Pancreas (tissue), 10 donors: ENCODE results near the gene TMEM39A. TPM values are rescaled to one million over a fixed set of nuclear protein-coding genes. Genes with fewer than 3 reads are reported as not detected.

Experiments
- ATAC-seq, 4 donors: fragments of 200-7000 bp; cut with Tn5 transposase; one replicate each; pipeline versions ENCODE4 v1.8.0 to v1.9.1; 2020; ENCODE audit warnings: mild to moderate bottlenecking in 4 of 4, moderate library complexity in 4 of 4
- DNase-seq, 6 donors: peaks; one replicate each; pipeline ENCODE4 v3.0.0-alpha.2; 2020
- FAIRE-seq: peaks from 2 replicates; lab custom pipeline; 2012; peaks lifted over from hg19 to GRCh38; lab: Jason Lieb, UNC
- H3K27ac ChIP-seq, 4 donors: fragments of 200-600 bp; sonication (generic); 1 replicate in 3 of 4; 2 replicates in 1 of 4; pipeline versions ENCODE4 v1.5.0 to v1.8.0; 2020
- H3K27me3 ChIP-seq, 4 donors: fragments of 200-600 bp; one replicate each; pipeline ENCODE4 v1.8.0; 2021
- H3K36me3 ChIP-seq, 3 donors: fragments of 200-600 bp; sonication (generic) in 1 of 3; one replicate each; pipeline versions ENCODE4 v1.5.0 to v1.8.0; 2020 to 2021
- H3K4me1 ChIP-seq, 3 donors: fragments of 200-600 bp; one replicate each; pipeline ENCODE4 v1.8.0; 2021
- H3K4me3 ChIP-seq, 4 donors: fragments of 200-600 bp; sonication (generic) in 2 of 4; one replicate each; pipeline versions ENCODE4 v1.5.0 to v1.8.0; 2020 to 2021
- H3K9me3 ChIP-seq, 4 donors: fragments of 200-600 bp; one replicate each; pipeline ENCODE4 v1.8.0; 2021
- WGBS, 2 donors: extraction: QIAGEN DNeasy Blood & Tissue Kit; methylation state at CpG; one replicate each; pipeline ENCODE4 v1.1.7; 2013; 5-methylcytosine and 5-hydroxymethylcytosine counted together
- intact Hi-C, 3 donors: fragments of 100-400 bp; cut with DNase I; formaldehyde crosslinking; loops; one replicate each; pipeline versions ENCODE4 v1.11.1 to v1.14.2; 2022
- polyA plus RNA-seq, 2 donors: library from polyadenylated mRNA; stranded (reverse); fragments of 200-250 nt; gene quantifications; one replicate each; pipeline ENCODE4 v1.2.3, GENCODE V29; 2013
- total RNA-seq, 6 donors: library from RNA; stranded (reverse); fragmentation: NEBNext Ultra II Directional in 4 of 6; extraction: Animal tissue kit (Norgen Biotek cat#: 25700) in 4 of 6; gene quantifications; one replicate each; pipeline versions ENCODE4 v1.2.1 to v1.2.4, GENCODE V29; 2021 to 2023
- TF ChIP-seq, protein P1 (sequence below), 4 donors: fragments of 200-600 bp; sonication (generic) in 3 of 4; IDR thresholded peaks; one replicate each; pipeline versions ENCODE4 v1.5.0 to v1.8.0; 2021; ENCODE audit warnings: antibody characterized with exemption in 4 of 4
- donor health status: healthy with polysubstance abuse.
- donor health status: DM: no; HTN: no; CAD: no; lungs with moderate emphysema.
- donor health status: DM: no; HTN: no; CAD: no.
- donor health status: control.
- donor health status: control.
- donor health status: Bipolar disorder and iron deficiency.
- donor health status: DM: yes; HTN: yes; CAD: no.
- donor health status: DM: no; HTN: no; CAD: no.
- donor health status: DM: no; HTN: no; CAD: no.
- donor health status: DM: yes; HTN: yes; CAD: no.

Gene TMEM39A
- total and polyA plus RNA-seq, 8 donors = 12.2 to 41.4 (median 31.9) TPM

DNA sequence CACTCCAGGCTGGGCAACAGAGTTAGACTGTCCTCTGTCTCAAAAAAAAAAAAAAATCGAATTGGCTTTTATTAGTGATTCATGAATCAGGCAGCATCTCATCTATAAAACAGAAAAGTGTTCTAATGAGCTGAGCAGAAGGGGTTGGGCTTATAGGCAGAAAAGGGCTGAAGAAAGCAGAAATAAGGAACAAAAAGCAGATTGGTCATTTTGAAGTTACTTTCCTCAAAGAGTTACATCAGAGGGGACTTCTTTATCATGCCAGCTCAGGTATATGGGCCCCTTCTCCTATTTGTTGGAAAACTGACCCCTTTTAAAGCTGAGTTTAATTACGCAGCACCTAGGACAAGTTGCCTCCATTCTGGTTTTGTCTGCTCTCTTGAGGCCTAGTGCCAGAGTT lies 4.6 kb upstream of the TMEM39A start:
- ATAC-seq = no peak
- WGBS, 2 donors = 72 to 74% methylated on average over 2 of the region's 2 CpGs

DNA sequence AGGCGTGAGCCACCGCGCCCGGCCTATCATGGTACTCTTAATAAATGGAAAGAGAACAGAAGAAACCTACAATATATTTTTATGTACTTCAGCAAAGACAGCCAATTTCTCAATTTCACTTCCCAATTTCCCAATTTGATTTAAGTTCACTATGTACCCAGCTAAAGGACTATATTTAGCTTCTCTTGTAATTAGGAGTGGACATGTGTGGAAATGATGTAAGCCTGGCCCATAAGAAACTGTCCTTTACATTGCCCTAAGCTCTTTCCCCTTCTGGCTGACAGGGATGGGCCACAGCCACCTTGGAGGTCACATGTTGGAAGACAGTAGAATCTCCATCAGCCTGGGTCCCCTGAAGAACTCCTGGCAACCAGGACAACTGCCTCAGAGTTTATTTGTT lies 6.2 kb downstream of the TMEM39A start:
- H3K4me1 ChIP-seq = peaks cover 0 to 42% (median 28%) of the 10 kb centered on the region in 3 donors
- no peak for FAIRE-seq
- intact Hi-C loops = no loop called here
- H3K9me3 ChIP-seq = no peaks in the 10 kb centered on the region
- TF ChIP-seq, protein P1, sequence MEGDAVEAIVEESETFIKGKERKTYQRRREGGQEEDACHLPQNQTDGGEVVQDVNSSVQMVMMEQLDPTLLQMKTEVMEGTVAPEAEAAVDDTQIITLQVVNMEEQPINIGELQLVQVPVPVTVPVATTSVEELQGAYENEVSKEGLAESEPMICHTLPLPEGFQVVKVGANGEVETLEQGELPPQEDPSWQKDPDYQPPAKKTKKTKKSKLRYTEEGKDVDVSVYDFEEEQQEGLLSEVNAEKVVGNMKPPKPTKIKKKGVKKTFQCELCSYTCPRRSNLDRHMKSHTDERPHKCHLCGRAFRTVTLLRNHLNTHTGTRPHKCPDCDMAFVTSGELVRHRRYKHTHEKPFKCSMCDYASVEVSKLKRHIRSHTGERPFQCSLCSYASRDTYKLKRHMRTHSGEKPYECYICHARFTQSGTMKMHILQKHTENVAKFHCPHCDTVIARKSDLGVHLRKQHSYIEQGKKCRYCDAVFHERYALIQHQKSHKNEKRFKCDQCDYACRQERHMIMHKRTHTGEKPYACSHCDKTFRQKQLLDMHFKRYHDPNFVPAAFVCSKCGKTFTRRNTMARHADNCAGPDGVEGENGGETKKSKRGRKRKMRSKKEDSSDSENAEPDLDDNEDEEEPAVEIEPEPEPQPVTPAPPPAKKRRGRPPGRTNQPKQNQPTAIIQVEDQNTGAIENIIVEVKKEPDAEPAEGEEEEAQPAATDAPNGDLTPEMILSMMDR (IDR thresholded peaks at IDR 0.05) = no peak
- H3K36me3 ChIP-seq = peaks cover 0 to 41% (median 34%) of the 10 kb centered on the region in 3 donors
- ATAC-seq = peak in 2 of 4 donors; percentile 44 to 62
- no peak overlapping the region for H3K4me3 ChIP-seq
- 86 to 92% methylated on average over 4 of the region's 4 CpGs for WGBS, 2 donors
- no peak overlapping the region for H3K27ac ChIP-seq
- no peak for DNase-seq
- no peaks in the 10 kb centered on the region for H3K27me3 ChIP-seq

More for the DNA sequence above, 4.6 kb upstream of the TMEM39A start:
- Histone ChIP-seq H3K27me3 (no peaks in the 10 kb centered on the region), H3K27ac (peak overlapping the region in 3 of 4 donors; percentile 53 to 81 (median 76)), H3K36me3 (peaks cover 0 to 4% (median 0%) of the 10 kb centered on the region in 3 donors), H3K9me3 (no peaks in the 10 kb centered on the region), H3K4me3 (peak overlapping the region in 1 of 4 donors; percentile 100), H3K4me1 (peaks cover 9 to 16% (median 10%) of the 10 kb centered on the region in 3 donors)
- intact Hi-C loops = no loop called here
- FAIRE-seq (no peak), DNase-seq (no peak)
- TF ChIP-seq, protein P1 (IDR thresholded peaks at IDR 0.05) = no peak

DNA sequence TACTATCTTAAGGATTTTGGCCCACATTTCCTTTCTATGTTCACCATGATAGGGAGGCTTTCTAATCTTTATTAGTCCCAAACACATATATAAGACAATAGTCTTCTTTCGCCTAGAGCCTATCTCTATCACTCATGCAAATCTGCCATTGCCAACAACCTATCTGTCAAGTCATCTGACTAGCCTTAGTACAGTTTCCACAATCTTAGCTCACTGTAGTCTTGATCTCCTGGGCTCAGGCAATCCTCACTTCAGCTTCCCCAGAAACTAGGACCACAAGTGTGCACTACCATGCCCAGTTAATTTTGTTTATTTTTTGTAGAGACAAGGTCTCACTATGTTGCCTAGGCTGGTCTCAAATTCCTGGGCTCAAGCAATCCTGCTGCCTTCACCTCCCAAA lies 6.9 kb downstream of the TMEM39A start:
- intact Hi-C loops = no loop called here
- FAIRE-seq = no peak
- H3K27me3 ChIP-seq = no peaks in the 10 kb centered on the region
- DNase-seq = no peak
- no peak overlapping the region for H3K27ac ChIP-seq
- peaks cover 0 to 48% (median 36%) of the 10 kb centered on the region in 3 donors for H3K36me3 ChIP-seq
- H3K4me1 ChIP-seq = peaks cover 0 to 37% (median 24%) of the 10 kb centered on the region in 3 donors
- 68 to 69% methylated on average over 1 of the region's 1 CpG for WGBS, 2 donors
- H3K9me3 ChIP-seq = no peaks in the 10 kb centered on the region
- ATAC-seq = peak in 1 of 4 donors; percentile 16
- TF ChIP-seq, protein P1 (IDR thresholded peaks at IDR 0.05) = no peak
- H3K4me3 ChIP-seq = no peak overlapping the region

DNA sequence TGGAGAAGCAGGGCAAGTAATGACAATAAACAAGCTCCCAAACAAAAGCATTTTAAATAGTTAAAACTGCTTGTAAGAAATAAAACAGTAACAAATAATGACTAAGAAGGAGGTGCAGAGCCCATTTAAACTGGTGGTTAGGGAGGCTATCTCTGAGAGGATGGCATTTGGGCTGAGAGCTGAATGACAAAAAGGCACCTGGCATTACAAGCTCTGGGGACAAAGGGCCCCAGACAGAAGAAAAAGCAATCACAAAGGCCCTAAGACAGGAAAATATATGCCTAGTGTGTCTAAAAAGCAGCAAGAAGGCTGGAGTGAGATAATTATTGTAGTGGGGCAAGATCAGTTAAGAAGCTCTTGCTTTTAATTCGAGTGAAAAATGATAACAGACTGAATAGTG lies 9.6 kb downstream of the TMEM39A start:
- Histone ChIP-seq H3K27me3 (no peaks in the 10 kb centered on the region), H3K4me3 (no peak overlapping the region), H3K4me1 (peaks cover 0 to 12% (median 11%) of the 10 kb centered on the region in 3 donors), H3K36me3 (peaks cover 0 to 67% (median 30%) of the 10 kb centered on the region in 3 donors), H3K9me3 (no peaks in the 10 kb centered on the region), H3K27ac (no peak overlapping the region)
- intact Hi-C loops = no loop called here
- TF ChIP-seq, protein P1 (IDR thresholded peaks at IDR 0.05) = no peak
- no peak for DNase-seq
- WGBS, 2 donors = 43 to 46% methylated on average over 1 of the region's 1 CpG
- no peak for ATAC-seq
- no peak for FAIRE-seq

DNA sequence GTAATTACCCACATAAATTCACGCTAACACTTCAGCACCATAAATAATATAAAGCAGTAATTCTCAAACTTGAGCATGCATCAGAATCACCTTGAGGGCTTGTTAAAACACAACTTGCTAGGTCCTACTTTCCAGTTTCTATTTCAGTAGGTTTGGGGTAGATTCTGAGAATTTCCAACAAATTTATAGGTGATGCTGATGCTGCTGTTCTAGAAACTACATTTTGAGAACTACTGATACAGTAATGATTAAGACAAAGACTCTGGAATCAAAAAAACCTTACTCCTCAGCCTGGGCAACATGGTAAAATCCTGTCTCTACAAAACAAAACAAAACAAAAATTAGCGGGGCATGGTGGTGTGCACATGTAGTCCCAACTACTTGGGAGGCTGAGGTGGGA lies 18.8 kb downstream of the TMEM39A start:
- TF ChIP-seq, protein P1 (IDR thresholded peaks at IDR 0.05) = no peak
- ATAC-seq (no peak), FAIRE-seq (no peak), DNase-seq (no peak)
- Histone ChIP-seq H3K36me3 (peaks cover 0 to 54% (median 18%) of the 10 kb centered on the region in 3 donors), H3K9me3 (no peaks in the 10 kb centered on the region), H3K4me1 (no peaks in the 10 kb centered on the region), H3K27ac (no peak overlapping the region), H3K27me3 (no peaks in the 10 kb centered on the region), H3K4me3 (no peak overlapping the region)
- WGBS, 2 donors = 97 to 100% methylated on average over 2 of the region's 2 CpGs
- intact Hi-C loops = no loop called here
